ENCODE data around the gene ZCCHC7. TPM values are rescaled to one million over a fixed set of nuclear protein-coding genes. Genes with fewer than 3 reads are reported as not detected.
A peak's percentile ranks its signal among the peaks of the same experiment; 100 is the strongest.

ZCCHC7 gene
- total RNA-seq, 4 donors from 2014 or later = 12.4 to 56.9 (median 17.7) TPM

GRCh38 chr9:37327553-37327952 is 207.2 kb downstream of the ZCCHC7 start:
- no peak overlapping the region for H3K4me3 ChIP-seq
- TF ChIP-seq POLR2A (IDR thresholded peaks at IDR 0.05) (no peak), CTCF (IDR thresholded peaks at IDR 0.05) (no peak)
- no peak for DNase-seq
- H3K4me1 ChIP-seq = peaks cover 0 to 6% (median 0%) of the 10 kb centered on the region in 4 donors
- H3K36me3 ChIP-seq = no peaks in the 10 kb centered on the region
- no peaks in the 10 kb centered on the region for H3K9me3 ChIP-seq
- H3K27ac ChIP-seq = no peak overlapping the region
- H3K27me3 ChIP-seq = no peaks in the 10 kb centered on the region

DNA sequence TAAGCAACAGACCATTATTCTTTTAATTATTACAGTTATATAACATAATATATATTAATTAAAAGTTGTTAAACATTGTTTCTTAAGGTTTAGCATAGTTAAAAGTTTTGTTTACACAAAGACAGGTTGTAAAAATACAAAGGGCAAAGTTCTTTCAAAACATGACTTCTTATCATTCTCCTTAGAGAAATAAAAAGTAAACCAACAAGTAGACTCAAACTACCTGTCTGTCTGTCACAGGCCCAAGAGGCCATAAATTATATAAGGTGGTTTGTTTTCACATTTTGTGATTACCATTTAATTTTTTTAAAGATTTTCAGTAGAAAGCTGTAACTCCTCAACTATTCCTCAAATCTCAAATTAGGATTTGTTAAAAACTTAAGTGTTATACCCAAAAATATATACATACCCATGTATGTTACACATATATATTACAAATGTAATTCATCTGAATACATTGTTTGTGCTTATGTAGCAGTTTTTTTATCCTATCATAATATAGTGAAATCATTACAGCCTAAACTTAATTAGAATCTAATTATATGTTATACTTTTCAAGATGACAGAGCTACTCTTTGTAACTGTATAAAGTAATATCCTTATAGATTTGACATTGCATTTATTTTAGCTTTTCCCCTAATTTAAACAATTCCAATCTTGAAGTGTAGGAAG is 208.3 kb downstream of the ZCCHC7 start:
- H3K4me1 ChIP-seq = peaks cover 0 to 6% (median 0%) of the 10 kb centered on the region in 4 donors
- no peaks in the 10 kb centered on the region for H3K9me3 ChIP-seq
- no peak for TF ChIP-seq POLR2A (IDR thresholded peaks at IDR 0.05)
- no peak for TF ChIP-seq CTCF (IDR thresholded peaks at IDR 0.05)
- H3K27ac ChIP-seq = peak overlapping the region in 2 of 4 donors; percentile 3 to 27
- H3K4me3 ChIP-seq = no peak overlapping the region
- DNase-seq = no peak
- H3K36me3 ChIP-seq = no peaks in the 10 kb centered on the region
- H3K27me3 ChIP-seq = no peaks in the 10 kb centered on the region

DNA sequence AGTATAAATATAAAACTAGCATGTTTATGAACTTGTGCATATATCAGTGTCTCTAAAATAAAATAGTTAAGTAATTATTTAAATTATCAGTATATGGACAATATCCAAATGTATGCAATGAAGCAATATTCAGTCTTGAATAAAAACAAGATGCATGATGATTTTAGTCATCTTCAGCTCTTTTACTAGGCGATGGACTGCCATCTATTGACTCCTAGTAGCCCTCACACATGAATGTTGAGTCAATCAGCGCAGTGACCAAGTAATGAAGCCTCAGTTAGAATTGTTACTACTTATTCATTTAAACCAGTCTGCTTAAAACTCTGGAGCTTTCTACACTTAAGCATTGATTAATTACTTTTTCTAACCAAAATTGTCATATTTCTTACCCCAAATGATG is 209.2 kb downstream of the ZCCHC7 start:
- H3K4me1 ChIP-seq = peaks cover 0 to 6% (median 0%) of the 10 kb centered on the region in 4 donors
- H3K9me3 ChIP-seq = no peaks in the 10 kb centered on the region
- no peaks in the 10 kb centered on the region for H3K36me3 ChIP-seq
- H3K4me3 ChIP-seq = no peak overlapping the region
- H3K27ac ChIP-seq = no peak overlapping the region
- peak in 1 of 3 donors; percentile 54 for DNase-seq
- H3K27me3 ChIP-seq = no peaks in the 10 kb centered on the region
- TF ChIP-seq CTCF (IDR thresholded peaks at IDR 0.05) = peak in 4 of 6 experiments; percentile 27 to 51 (median 36)
- no peak for TF ChIP-seq POLR2A (IDR thresholded peaks at IDR 0.05)

GRCh38 chr9:37331871-37332270 is 211.5 kb downstream of the ZCCHC7 start:
- DNase-seq = no peak
- TF ChIP-seq POLR2A (IDR thresholded peaks at IDR 0.05) (no peak), CTCF (IDR thresholded peaks at IDR 0.05) (no peak)
- no peaks in the 10 kb centered on the region for H3K9me3 ChIP-seq
- no peaks in the 10 kb centered on the region for H3K27me3 ChIP-seq
- peaks cover 0 to 6% (median 0%) of the 10 kb centered on the region in 4 donors for H3K4me1 ChIP-seq
- peak overlapping the region in 1 of 4 donors; percentile 13 for H3K27ac ChIP-seq
- H3K4me3 ChIP-seq = no peak overlapping the region
- no peaks in the 10 kb centered on the region for H3K36me3 ChIP-seq

- no peak for DNase-seq
- Histone ChIP-seq H3K9me3 (no peaks in the 10 kb centered on the region), H3K4me3 (no peak overlapping the region), H3K4me1 (peaks cover 0 to 4% (median 0%) of the 10 kb centered on the region in 4 donors), H3K36me3 (no peaks in the 10 kb centered on the region), H3K27ac (no peak overlapping the region), H3K27me3 (no peaks in the 10 kb centered on the region)
- TF ChIP-seq CTCF (IDR thresholded peaks at IDR 0.05) (no peak), POLR2A (IDR thresholded peaks at IDR 0.05) (no peak)
Measured at GRCh38 chr9:37332578-37332977, 212.2 kb downstream of the ZCCHC7 start.
